HG02870 (cell line): ENCODE results near the gene SH3RF3.

Experiments
- ATAC-seq: cut with Tn5 transposase; IDR thresholded peaks from one replicate; pipeline ENCODE4 v1.9.1; 2021; ENCODE audit warnings: mild to moderate bottlenecking, moderate library complexity; ENCODE audit not compliant: unreplicated experiment

The SH3RF3 gene

GRCh38 chr2:109272461-109272860, 143.5 kb downstream of the SH3RF3 start:
- no peak for ATAC-seq

- ATAC-seq = no peak
Measured at GRCh38 chr2:109275120-109276012, 146.4 kb downstream of the SH3RF3 start.

- no peak for ATAC-seq
Measured at GRCh38 chr2:109277406-109277805, 148.4 kb downstream of the SH3RF3 start.

GRCh38 chr2:109279243-109279860, 150.3 kb downstream of the SH3RF3 start:
- ATAC-seq = no peak

- ATAC-seq = no peak
Measured at GRCh38 chr2:109280804-109281203, 151.8 kb downstream of the SH3RF3 start.

- ATAC-seq = no peak
Measured at GRCh38 chr2:109282360-109282759, 153.4 kb downstream of the SH3RF3 start.

- ATAC-seq = no peak
Measured at GRCh38 chr2:109282865-109283264, 153.9 kb downstream of the SH3RF3 start.

- ATAC-seq = no peak
Measured at GRCh38 chr2:109284826-109285225, 155.8 kb downstream of the SH3RF3 start.

- no peak for ATAC-seq
Measured at GRCh38 chr2:109285244-109285651, 156.2 kb downstream of the SH3RF3 start.

GRCh38 chr2:109287413-109287812, 158.4 kb downstream of the SH3RF3 start:
- no peak for ATAC-seq

- no peak for ATAC-seq
Measured at GRCh38 chr2:109287838-109288237, 158.8 kb downstream of the SH3RF3 start.

GRCh38 chr2:109288544-109289368, 159.8 kb downstream of the SH3RF3 start:
- ATAC-seq = no peak

GRCh38 chr2:109289504-109290222, 160.7 kb downstream of the SH3RF3 start:
- no peak for ATAC-seq

GRCh38 chr2:109290887-109291643, 162.1 kb downstream of the SH3RF3 start:
- ATAC-seq = no peak

- ATAC-seq = no peak
Measured at GRCh38 chr2:109292386-109292785, 163.4 kb downstream of the SH3RF3 start.

- ATAC-seq = no peak
Measured at GRCh38 chr2:109293663-109294062, 164.7 kb downstream of the SH3RF3 start.

GRCh38 chr2:109294523-109294922, 165.5 kb downstream of the SH3RF3 start:
- ATAC-seq = no peak

- ATAC-seq = no peak
Measured at GRCh38 chr2:109295070-109295780, 166.2 kb downstream of the SH3RF3 start.

GRCh38 chr2:109295781-109296117, 166.7 kb downstream of the SH3RF3 start:
- no peak for ATAC-seq
